Thymus (tissue), 11 donors: ENCODE data around the gene DNAJB1. TPM values are rescaled to one million over a fixed set of nuclear protein-coding genes. Genes with fewer than 3 reads are reported as not detected.
A peak's percentile ranks its signal among the peaks of the same experiment; 100 is the strongest.

Experiments
- DNase-seq, 9 donors: peaks; one replicate each; pipeline ENCODE4 v3.0.0-alpha.2; 2013; ENCODE audit warnings: low spot score in 9 of 9, low read depth in 6 of 9, missing footprints in 1 of 9
- H3K27ac ChIP-seq, 2 donors: one replicate each; pipeline ENCODE4 v1.5.1; 2013; ENCODE audit warnings: control low read depth in 1 of 2, low read depth in 1 of 2, low read length in 1 of 2, mild to moderate bottlenecking in 1 of 2, moderate library complexity in 1 of 2
- H3K27me3 ChIP-seq, 2 donors: one replicate each; pipeline ENCODE4 v1.5.1; 2013; ENCODE audit warnings: low read length in 1 of 2; ENCODE audit not compliant: control insufficient read depth in 2 of 2, insufficient read depth in 1 of 2
- H3K36me3 ChIP-seq, 2 donors: one replicate each; pipeline ENCODE4 v1.5.1; 2013; ENCODE audit warnings: low read length in 1 of 2, mild to moderate bottlenecking in 1 of 2, moderate library complexity in 1 of 2; ENCODE audit not compliant: control insufficient read depth in 2 of 2, insufficient read depth in 2 of 2
- H3K4me1 ChIP-seq, 2 donors: one replicate each; pipeline ENCODE4 v1.5.1; 2013; ENCODE audit warnings: low read length in 2 of 2; ENCODE audit not compliant: control insufficient read depth in 2 of 2, insufficient read depth in 2 of 2
- H3K4me3 ChIP-seq, 2 donors: one replicate each; pipeline ENCODE4 v1.5.1; 2013; ENCODE audit warnings: low read length in 2 of 2, control low read depth in 1 of 2, mild to moderate bottlenecking in 1 of 2
- H3K9me3 ChIP-seq, 2 donors: one replicate each; pipeline ENCODE4 v1.5.1; 2013; ENCODE audit warnings: low read length in 1 of 2, mild to moderate bottlenecking in 1 of 2; ENCODE audit not compliant: control insufficient read depth in 2 of 2, insufficient read depth in 1 of 2
- WGBS: extraction: QIAGEN DNeasy Blood & Tissue Kit; methylation state at CpG from one replicate; pipeline ENCODE4 v1.1.7; 2013; 5-methylcytosine and 5-hydroxymethylcytosine counted together
- polyA plus RNA-seq: library from polyadenylated mRNA; stranded (reverse); fragments of 200-250 nt; gene quantifications from one replicate; pipeline ENCODE4 v1.2.3, GENCODE V29; 2013
- total RNA-seq: library from RNA; stranded (reverse); fragments of 120-200 nt; gene quantifications from one replicate; pipeline ENCODE4 v1.2.4, GENCODE V29; 2013
- donor health status: healthy.

Gene DNAJB1
- total and polyA plus RNA-seq, 2 donors: 65.0 to 70.7 TPM

DNA sequence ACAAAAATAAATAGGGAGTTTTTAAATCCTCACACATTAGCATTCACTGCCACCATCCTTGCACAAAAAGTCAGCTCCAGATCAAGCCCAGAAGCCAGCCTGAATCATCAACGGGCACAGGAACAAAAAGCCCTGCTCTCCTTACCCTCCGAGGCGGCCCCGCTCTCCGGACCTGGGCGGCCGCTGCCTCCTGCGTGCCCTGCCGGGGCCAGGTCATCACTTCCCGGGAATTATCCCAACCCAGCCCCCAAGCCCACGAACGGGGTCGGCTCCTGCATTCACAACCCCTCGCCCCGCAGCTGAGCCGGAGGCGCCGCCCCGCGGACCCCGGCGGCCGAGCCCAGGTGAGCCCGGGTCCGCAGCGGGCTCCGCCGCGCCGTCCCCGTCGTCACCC, 754 bp downstream of the DNAJB1 start:
- DNase-seq: no peak
- Histone ChIP-seq H3K27ac (peak overlapping the region; percentile 97 to 100), H3K36me3 (peaks cover 26 to 32% of the 10 kb centered on the region in 2 donors), H3K4me3 (peak overlapping the region; percentile 70 to 98), H3K4me1 (peaks cover 25 to 53% of the 10 kb centered on the region in 2 donors), H3K27me3 (no peaks in the 10 kb centered on the region), H3K9me3 (peaks cover 0 to 4% of the 10 kb centered on the region in 2 donors)
- WGBS: under 1% methylated on average over 32 of the region's 32 CpGs

GRCh38 chr19:14516746-14517438, 1.3 kb downstream of the DNAJB1 start:
- Histone ChIP-seq H3K36me3 (peaks cover 26 to 32% of the 10 kb centered on the region in 2 donors), H3K9me3 (peaks cover 0 to 4% of the 10 kb centered on the region in 2 donors), H3K27ac (peak overlapping the region in 1 of 2 donors; percentile 100), H3K4me3 (peak overlapping the region; percentile 70 to 98), H3K4me1 (peaks cover 25 to 47% of the 10 kb centered on the region in 2 donors), H3K27me3 (no peaks in the 10 kb centered on the region)
- WGBS: 44% methylated on average over 22 of the region's 22 CpGs
- DNase-seq: peak in 2 of 9 donors; percentile 29 to 59

DNA sequence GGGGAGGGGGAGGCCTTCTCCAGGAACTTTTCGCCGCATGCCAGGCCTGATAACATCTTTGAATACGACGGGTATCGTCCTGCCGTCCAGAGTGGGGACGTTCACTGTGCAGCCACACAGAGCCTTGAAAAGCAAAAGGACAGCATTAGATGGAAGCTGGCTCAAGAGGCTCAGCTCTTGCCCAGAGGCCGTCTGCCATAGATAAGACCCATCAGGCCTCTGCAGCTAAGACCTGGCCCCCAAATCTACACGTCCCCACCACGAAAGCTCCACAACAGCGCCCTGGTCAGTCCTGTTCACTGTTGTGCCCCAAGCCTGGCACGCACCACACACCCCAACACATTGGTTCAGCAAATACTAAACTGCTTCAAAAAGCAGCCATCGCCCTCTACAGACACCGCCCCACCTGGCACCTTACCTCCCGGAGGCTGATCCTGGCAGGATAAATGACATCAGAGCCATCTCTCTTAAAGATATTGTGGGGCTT, 2.1 kb downstream of the DNAJB1 start:
- peaks cover 0 to 4% of the 10 kb centered on the region in 2 donors for H3K9me3 ChIP-seq
- H3K4me1 ChIP-seq: peaks cover 25 to 46% of the 10 kb centered on the region in 2 donors
- H3K4me3 ChIP-seq: peak overlapping the region; percentile 70 to 98
- H3K27ac ChIP-seq: peak overlapping the region in 1 of 2 donors; percentile 7
- no peak for DNase-seq
- H3K27me3 ChIP-seq: no peaks in the 10 kb centered on the region
- WGBS: 86% methylated on average over 15 of the region's 15 CpGs
- H3K36me3 ChIP-seq: peaks cover 26 to 32% of the 10 kb centered on the region in 2 donors

DNA sequence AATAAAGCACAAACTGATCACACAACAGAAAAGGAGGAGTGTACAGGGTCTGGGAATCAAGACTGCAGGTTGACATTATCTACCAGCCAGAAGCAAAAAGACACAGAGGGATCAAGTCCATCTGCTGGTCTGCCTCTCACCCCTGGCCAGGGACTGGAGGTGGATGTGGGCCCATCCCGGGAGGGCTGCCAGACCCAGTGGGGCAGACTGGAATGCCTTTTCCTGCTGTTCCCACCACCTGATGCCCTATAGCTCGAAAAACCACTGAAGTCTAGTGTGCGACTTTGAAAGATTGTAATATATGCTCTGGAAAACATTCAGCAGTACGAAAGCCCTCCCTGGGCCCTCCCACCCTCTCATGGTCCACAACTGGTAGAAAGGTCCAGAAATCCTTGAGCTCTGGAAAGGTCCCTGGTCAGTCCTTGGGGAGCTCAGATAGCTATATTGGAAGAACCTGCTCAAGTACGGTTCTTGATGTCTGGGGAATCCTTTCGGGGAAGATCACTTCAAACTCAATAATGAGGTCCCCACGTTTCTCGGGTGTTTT, 2.6 kb downstream of the DNAJB1 start:
- peak overlapping the region in 1 of 2 donors; percentile 70 for H3K4me3 ChIP-seq
- H3K27ac ChIP-seq: peak overlapping the region in 1 of 2 donors; percentile 28
- WGBS: 95% methylated on average over 8 of the region's 8 CpGs
- H3K36me3 ChIP-seq: peaks cover 26 to 32% of the 10 kb centered on the region in 2 donors
- no peaks in the 10 kb centered on the region for H3K27me3 ChIP-seq
- DNase-seq: no peak
- peaks cover 0 to 4% of the 10 kb centered on the region in 2 donors for H3K9me3 ChIP-seq
- peaks cover 25 to 49% of the 10 kb centered on the region in 2 donors for H3K4me1 ChIP-seq

DNA sequence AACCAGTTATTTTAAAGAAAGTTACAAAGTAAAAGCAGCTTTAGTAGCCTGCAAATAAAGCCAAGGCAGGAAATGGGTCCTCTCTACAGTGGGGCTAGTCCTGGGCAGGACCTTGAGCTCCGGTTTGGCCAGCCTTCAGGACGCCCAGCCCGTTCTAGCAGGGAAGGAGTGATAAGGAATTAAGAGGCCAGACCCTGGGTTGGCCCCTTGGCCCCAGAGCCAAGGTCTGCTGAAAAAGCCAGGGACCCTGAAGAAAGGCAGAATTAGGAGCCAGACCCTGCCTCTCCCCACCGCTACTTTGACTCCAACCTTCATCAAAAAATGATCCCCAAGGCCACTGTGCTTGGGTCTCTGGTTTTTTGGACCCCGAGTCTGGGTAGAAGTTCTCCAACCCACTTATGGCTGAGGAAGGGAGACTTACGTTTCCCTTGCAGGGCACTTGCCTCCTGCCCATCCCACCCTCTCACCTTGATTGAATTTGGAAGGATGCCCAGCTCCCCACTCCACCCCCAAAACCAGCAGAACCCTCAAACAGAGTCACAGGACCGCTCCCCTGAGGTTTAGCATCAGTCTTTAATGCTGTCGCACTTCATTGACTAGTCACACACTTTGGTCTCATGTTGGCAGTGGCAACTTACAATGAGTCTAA, 3.9 kb downstream of the DNAJB1 start:
- Histone ChIP-seq H3K4me1 (peaks cover 22 to 51% of the 10 kb centered on the region in 2 donors), H3K36me3 (peaks cover 26 to 32% of the 10 kb centered on the region in 2 donors), H3K27me3 (no peaks in the 10 kb centered on the region), H3K9me3 (no peaks in the 10 kb centered on the region), H3K27ac (peak overlapping the region in 1 of 2 donors; percentile 23), H3K4me3 (peak overlapping the region in 1 of 2 donors; percentile 6)
- WGBS: 96% methylated on average over 8 of the region's 8 CpGs
- no peak for DNase-seq

DNA sequence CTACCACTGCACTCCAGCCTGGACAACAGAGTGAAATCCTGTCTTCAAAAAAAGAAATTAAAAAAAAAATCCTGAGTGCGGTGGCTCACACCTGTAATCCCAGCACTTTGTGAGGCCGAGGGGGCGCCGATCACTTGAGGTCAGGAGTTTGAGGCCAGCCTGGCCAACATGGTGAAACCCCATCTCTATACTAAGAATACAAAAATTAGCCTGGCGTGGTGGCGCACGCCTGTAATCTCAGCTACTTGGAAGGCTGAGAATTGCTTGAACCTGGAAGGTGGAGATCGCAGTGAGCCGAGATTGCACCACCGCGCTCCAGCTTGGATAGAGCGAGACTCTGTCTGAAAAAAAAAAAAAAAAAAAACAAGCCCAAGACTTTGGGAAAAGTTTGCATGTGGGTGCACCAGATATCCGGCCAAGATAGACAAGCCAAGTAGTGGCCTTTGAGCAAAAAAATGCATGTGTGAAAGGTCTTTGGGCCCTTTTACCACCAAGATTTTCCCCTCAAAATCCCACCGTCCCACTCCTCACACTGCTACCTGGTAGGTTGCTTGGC, 5.7 kb downstream of the DNAJB1 start:
- peaks cover 26 to 32% of the 10 kb centered on the region in 2 donors for H3K36me3 ChIP-seq
- no peak overlapping the region for H3K27ac ChIP-seq
- H3K9me3 ChIP-seq: no peaks in the 10 kb centered on the region
- H3K4me1 ChIP-seq: peaks cover 35 to 62% of the 10 kb centered on the region in 2 donors
- H3K4me3 ChIP-seq: no peak overlapping the region
- H3K27me3 ChIP-seq: no peaks in the 10 kb centered on the region
- WGBS: 98% methylated on average over 14 of the region's 14 CpGs
- DNase-seq: no peak

- H3K27me3 ChIP-seq: no peaks in the 10 kb centered on the region
These were observed 7.0 kb downstream of the DNAJB1 start for GRCh38 chr19:14511229-14511593.

DNA sequence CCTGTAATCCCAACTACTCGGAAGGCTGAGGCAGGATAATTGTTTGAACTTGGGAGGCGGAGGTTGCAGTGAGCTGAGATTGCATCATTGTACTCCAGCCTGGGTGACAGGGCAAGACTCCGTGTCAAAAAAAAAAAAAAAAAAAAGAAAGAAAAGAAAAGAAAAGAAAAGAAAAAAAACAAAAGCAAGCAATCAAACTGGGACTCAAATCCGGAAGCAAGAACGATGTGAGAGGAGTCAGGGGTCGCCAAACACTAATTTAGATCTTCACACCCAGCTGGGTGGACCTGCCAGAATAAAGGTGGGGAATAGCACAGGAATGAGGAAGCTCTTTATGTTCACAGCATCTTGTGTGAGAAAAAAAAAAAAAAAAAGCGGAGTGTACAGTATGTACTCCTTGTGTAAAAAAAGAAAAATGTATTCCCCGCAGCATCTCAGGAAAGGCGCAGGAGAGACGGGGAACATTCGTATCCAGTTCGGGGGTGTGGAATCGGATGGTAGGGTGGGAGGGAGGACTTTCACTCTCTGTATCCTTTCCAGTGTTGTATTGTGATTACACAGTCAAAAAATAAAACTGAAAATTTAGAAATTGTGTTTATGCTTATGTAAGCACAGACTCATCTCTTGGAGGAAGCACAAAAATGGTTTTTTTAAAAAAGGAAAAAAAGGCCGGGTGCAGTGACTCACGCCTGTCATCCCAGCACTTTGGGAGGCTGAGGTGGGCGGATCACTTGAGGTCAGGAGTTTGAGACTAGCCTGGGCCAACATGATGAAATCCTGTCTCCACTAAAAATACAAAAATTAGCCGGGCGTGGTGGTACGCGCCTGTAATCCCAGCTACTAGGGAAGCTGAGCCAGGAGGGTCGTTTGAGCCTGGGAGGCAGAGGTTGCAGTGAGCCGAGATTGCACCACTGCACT, 7.6 kb downstream of the DNAJB1 start:
- Histone ChIP-seq H3K27me3 (no peaks in the 10 kb centered on the region), H3K4me1 (peaks cover 44 to 64% of the 10 kb centered on the region in 2 donors), H3K4me3 (no peak overlapping the region), H3K9me3 (no peaks in the 10 kb centered on the region), H3K27ac (peak overlapping the region in 1 of 2 donors; percentile 62), H3K36me3 (peaks cover 16 to 20% of the 10 kb centered on the region in 2 donors)
- 84% methylated on average over 22 of the region's 22 CpGs for WGBS
- DNase-seq: no peak

More at GRCh38 chr19:14511229-14511593, 7.0 kb downstream of the DNAJB1 start:
- peaks cover 44 to 64% of the 10 kb centered on the region in 2 donors for H3K4me1 ChIP-seq
- peak overlapping the region in 1 of 2 donors; percentile 27 for H3K27ac ChIP-seq
- no peak for DNase-seq
- H3K9me3 ChIP-seq: no peaks in the 10 kb centered on the region
- WGBS: 96% methylated on average over 4 of the region's 4 CpGs
- H3K4me3 ChIP-seq: no peak overlapping the region
- H3K36me3 ChIP-seq: peaks cover 22 to 27% of the 10 kb centered on the region in 2 donors
